Smooth muscle cell of the pulmonary artery (primary cell): ENCODE measurements around the gene EGLN3. TPM values are rescaled to one million over a fixed set of nuclear protein-coding genes. Genes with fewer than 3 reads are reported as not detected.

Experiments used
- total RNA-seq: library from RNA; depleted of rRNA; stranded (reverse); fragments of >200 nt; gene quantifications from 2 replicates; pipeline ENCODE4 v1.2.3, GENCODE V29; 2014

EGLN3 gene
- 1.7 and 2.2 TPM in 2 replicates for total RNA-seq

GRCh38 chr14:33950320-33951182 lies at the start of gene EGLN3:
Gene EGLN3 (minus strand): TSS chr14:33951074. CDS start chr14:33950752, 322 bp downstream.

